ENCODE data around the gene DGCR2. TPM values are rescaled to one million over a fixed set of nuclear protein-coding genes. Genes with fewer than 3 reads are reported as not detected.
"Not testable (repeated sequence)": the region's sequence is repeated elsewhere in the genome, so short reads cannot be mapped to it uniquely, and the experiment has no call there.

Gene DGCR2
- polyA plus RNA-seq, 1 donor (not counting 4 experiments of a cell fraction or from before 2014, with no cell fraction given): 23.2 TPM

GRCh38 chr22:19051381-19052072 lies 70.7 kb downstream of the DGCR2 start:
- no peak overlapping the region for H3K4me2 ChIP-seq (ENCODE audit: control insufficient read depth, extremely low read depth, insufficient read depth, low read depth, low read length)
- no peak overlapping the region for H3K27ac ChIP-seq (ENCODE audit: control insufficient read depth, insufficient read depth, low read length)
- no peak for FAIRE-seq
- no peaks in the 10 kb centered on the region for H3K4me1 ChIP-seq (ENCODE audit: control insufficient read depth, extremely low read depth, insufficient read depth, low read length)
- H3K9me1 ChIP-seq (ENCODE audit: control insufficient read depth, extremely low read depth, insufficient read depth, low read length): no peaks in the 10 kb centered on the region
- dilution Hi-C loops (cut with MboI; ENCODE audit: extremely low pct_ligation_motif_present, low sequenced_read_pairs): no loop called here
- no peak overlapping the region for H2AFZ ChIP-seq (ENCODE audit: control insufficient read depth, low read length)
- no peaks in the 10 kb centered on the region for H4K20me1 ChIP-seq (ENCODE audit: control insufficient read depth, extremely low read depth, insufficient read depth, low read length)
- H3K4me3 ChIP-seq (ENCODE audit: control insufficient read depth in 2 of 3, extremely low read depth in 1 of 3, insufficient read depth in 2 of 3, low read depth in 1 of 3, low read length in 3 of 3): no peak overlapping the region
- DNase-seq (ENCODE audit: low read depth, low spot score): no peak
- TF ChIP-seq, protein P1, sequence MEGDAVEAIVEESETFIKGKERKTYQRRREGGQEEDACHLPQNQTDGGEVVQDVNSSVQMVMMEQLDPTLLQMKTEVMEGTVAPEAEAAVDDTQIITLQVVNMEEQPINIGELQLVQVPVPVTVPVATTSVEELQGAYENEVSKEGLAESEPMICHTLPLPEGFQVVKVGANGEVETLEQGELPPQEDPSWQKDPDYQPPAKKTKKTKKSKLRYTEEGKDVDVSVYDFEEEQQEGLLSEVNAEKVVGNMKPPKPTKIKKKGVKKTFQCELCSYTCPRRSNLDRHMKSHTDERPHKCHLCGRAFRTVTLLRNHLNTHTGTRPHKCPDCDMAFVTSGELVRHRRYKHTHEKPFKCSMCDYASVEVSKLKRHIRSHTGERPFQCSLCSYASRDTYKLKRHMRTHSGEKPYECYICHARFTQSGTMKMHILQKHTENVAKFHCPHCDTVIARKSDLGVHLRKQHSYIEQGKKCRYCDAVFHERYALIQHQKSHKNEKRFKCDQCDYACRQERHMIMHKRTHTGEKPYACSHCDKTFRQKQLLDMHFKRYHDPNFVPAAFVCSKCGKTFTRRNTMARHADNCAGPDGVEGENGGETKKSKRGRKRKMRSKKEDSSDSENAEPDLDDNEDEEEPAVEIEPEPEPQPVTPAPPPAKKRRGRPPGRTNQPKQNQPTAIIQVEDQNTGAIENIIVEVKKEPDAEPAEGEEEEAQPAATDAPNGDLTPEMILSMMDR (optimal IDR thresholded peaks at IDR 0.05 in 1 of 3, IDR thresholded peaks at IDR 0.05 in 1 of 3, conservative IDR thresholded peaks at IDR 0.05 in 1 of 3; ENCODE audit: extremely low read depth in 1 of 3, insufficient read depth in 2 of 3, low read length in 3 of 3): no peak
- no peak for TF ChIP-seq EZH2 (IDR thresholded peaks at IDR 0.05; ENCODE audit: low read length)
- H3K9ac ChIP-seq (ENCODE audit: control insufficient read depth, extremely low read depth, insufficient read depth, low read length): no peak overlapping the region
- no peaks in the 10 kb centered on the region for H3K27me3 ChIP-seq (ENCODE audit: control insufficient read depth, extremely low read depth, insufficient read depth, low read length)
- peaks cover 27 to 30% of the 10 kb centered on the region in 2 experiments for H3K36me3 ChIP-seq (ENCODE audit: control insufficient read depth in 2 of 2, extremely low read depth in 1 of 2, insufficient read depth in 2 of 2, low read length in 2 of 2)
- H3K79me2 ChIP-seq (ENCODE audit: control insufficient read depth, insufficient read depth, low read length): no peaks in the 10 kb centered on the region
- H3K9me3 ChIP-seq (ENCODE audit: control insufficient read depth, low read depth, low read length): no peaks in the 10 kb centered on the region

DNA sequence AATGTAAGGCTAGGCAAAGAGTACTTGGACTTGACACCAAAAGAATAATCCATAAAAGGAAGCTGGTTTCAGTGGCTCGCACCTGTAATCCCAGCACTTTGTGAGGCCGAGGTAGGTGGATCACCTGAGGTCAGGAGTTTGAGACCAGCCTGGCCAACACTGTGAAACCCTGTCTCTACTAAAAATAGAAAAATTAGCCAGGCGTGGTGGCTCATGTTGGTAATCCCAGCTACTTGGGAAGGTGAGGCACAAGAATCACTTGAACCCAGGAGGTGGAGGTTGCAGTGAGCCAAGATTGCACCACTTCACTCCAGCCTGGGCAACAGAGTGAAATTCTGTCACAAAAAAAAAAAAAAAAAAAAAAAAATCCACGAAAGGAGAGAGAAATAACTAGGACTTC lies 71.4 kb downstream of the DGCR2 start:
- dilution Hi-C loops (cut with MboI; ENCODE audit: extremely low pct_ligation_motif_present, low sequenced_read_pairs); H3K27me3 ChIP-seq (ENCODE audit: control insufficient read depth, extremely low read depth, insufficient read depth, low read length); H3K4me1 ChIP-seq (ENCODE audit: control insufficient read depth, extremely low read depth, insufficient read depth, low read length); DNase-seq (ENCODE audit: low read depth, low spot score); H3K9me1 ChIP-seq (ENCODE audit: control insufficient read depth, extremely low read depth, insufficient read depth, low read length); H3K9me3 ChIP-seq (ENCODE audit: control insufficient read depth, low read depth, low read length); H3K4me2 ChIP-seq (ENCODE audit: control insufficient read depth, extremely low read depth, insufficient read depth, low read depth, low read length); H2AFZ ChIP-seq (ENCODE audit: control insufficient read depth, low read length); H4K20me1 ChIP-seq (ENCODE audit: control insufficient read depth, extremely low read depth, insufficient read depth, low read length); H3K4me3 ChIP-seq (ENCODE audit: control insufficient read depth in 2 of 3, extremely low read depth in 1 of 3, insufficient read depth in 2 of 3, low read depth in 1 of 3, low read length in 3 of 3); H3K27ac ChIP-seq (ENCODE audit: control insufficient read depth, insufficient read depth, low read length); H3K9ac ChIP-seq (ENCODE audit: control insufficient read depth, extremely low read depth, insufficient read depth, low read length); H3K79me2 ChIP-seq (ENCODE audit: control insufficient read depth, insufficient read depth, low read length); FAIRE-seq: not testable (repeated sequence)
- H3K36me3 ChIP-seq (ENCODE audit: control insufficient read depth in 2 of 2, extremely low read depth in 1 of 2, insufficient read depth in 2 of 2, low read length in 2 of 2): peaks cover 28% of the 10 kb centered on the region in 2 experiments

DNA sequence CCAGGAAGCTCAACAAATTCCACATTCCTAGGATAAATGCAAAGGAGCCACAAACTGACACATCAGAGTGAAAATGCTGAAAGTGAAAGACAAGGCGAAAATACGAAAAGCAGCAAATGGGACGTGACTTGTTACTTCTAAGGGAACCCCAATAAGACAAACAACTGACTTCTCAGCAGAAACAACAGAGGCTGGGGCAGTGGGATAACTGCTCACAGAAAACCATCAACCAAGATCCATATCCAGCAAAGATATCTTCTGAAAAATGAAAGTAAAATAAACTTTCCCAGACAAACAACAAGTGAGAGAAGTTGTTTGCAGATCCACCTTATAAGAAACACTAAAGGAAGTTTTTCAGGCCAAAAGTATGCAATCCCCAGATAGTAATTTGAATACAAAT lies 72.1 kb downstream of the DGCR2 start:
- no peak overlapping the region for H3K9ac ChIP-seq (ENCODE audit: control insufficient read depth, extremely low read depth, insufficient read depth, low read length)
- H3K9me3 ChIP-seq (ENCODE audit: control insufficient read depth, low read depth, low read length): no peaks in the 10 kb centered on the region
- H3K4me2 ChIP-seq (ENCODE audit: control insufficient read depth, extremely low read depth, insufficient read depth, low read depth, low read length): no peak overlapping the region
- H3K4me1 ChIP-seq (ENCODE audit: control insufficient read depth, extremely low read depth, insufficient read depth, low read length): no peaks in the 10 kb centered on the region
- H2AFZ ChIP-seq (ENCODE audit: control insufficient read depth, low read length): no peak overlapping the region
- H4K20me1 ChIP-seq (ENCODE audit: control insufficient read depth, extremely low read depth, insufficient read depth, low read length): no peaks in the 10 kb centered on the region
- no peaks in the 10 kb centered on the region for H3K79me2 ChIP-seq (ENCODE audit: control insufficient read depth, insufficient read depth, low read length)
- no peak overlapping the region for H3K4me3 ChIP-seq (ENCODE audit: control insufficient read depth in 2 of 3, extremely low read depth in 1 of 3, insufficient read depth in 2 of 3, low read depth in 1 of 3, low read length in 3 of 3)
- H3K27me3 ChIP-seq (ENCODE audit: control insufficient read depth, extremely low read depth, insufficient read depth, low read length): no peaks in the 10 kb centered on the region
- TF ChIP-seq EZH2 (IDR thresholded peaks at IDR 0.05; ENCODE audit: low read length): no peak
- TF ChIP-seq, protein P1 (optimal IDR thresholded peaks at IDR 0.05 in 1 of 3, IDR thresholded peaks at IDR 0.05 in 1 of 3, conservative IDR thresholded peaks at IDR 0.05 in 1 of 3; ENCODE audit: extremely low read depth in 1 of 3, insufficient read depth in 2 of 3, low read length in 3 of 3): no peak
- no peak overlapping the region for H3K27ac ChIP-seq (ENCODE audit: control insufficient read depth, insufficient read depth, low read length)
- H3K9me1 ChIP-seq (ENCODE audit: control insufficient read depth, extremely low read depth, insufficient read depth, low read length): no peaks in the 10 kb centered on the region
- DNase-seq (ENCODE audit: low read depth, low spot score) (no peak), FAIRE-seq (peak; percentile 5)
- peaks cover 26 to 30% of the 10 kb centered on the region in 2 experiments for H3K36me3 ChIP-seq (ENCODE audit: control insufficient read depth in 2 of 2, extremely low read depth in 1 of 2, insufficient read depth in 2 of 2, low read length in 2 of 2)
- dilution Hi-C loops (cut with MboI; ENCODE audit: extremely low pct_ligation_motif_present, low sequenced_read_pairs): no loop called here
